ENCODE data around the gene PLCG1. TPM values are rescaled to one million over a fixed set of nuclear protein-coding genes. Genes with fewer than 3 reads are reported as not detected.
A peak's percentile ranks its signal among the peaks of the same experiment; 100 is the strongest.

PLCG1 gene
- total RNA-seq, 4 donors from 2014 or later, result 54.0 to 188 (median 91.5) TPM

DNA sequence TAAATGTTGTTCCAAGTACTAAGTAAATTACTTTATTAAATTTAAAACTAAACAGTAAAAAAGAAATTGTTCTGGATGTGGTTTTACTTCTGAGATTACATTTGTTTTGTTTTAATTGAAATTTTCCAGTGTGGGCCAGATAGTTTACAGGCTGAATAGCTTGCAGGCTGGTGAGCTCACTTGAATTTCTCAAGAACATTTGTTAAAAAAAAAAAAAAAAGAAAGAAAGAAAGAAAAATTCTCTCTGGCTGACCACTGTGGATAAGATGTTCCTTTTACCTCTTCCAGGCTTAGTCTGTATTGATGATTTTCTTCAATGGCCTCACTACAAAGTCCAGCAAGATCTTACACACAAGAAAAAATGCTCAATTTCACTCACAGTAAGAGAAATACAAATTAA lies 85.4 kb downstream of the PLCG1 start:
- no peaks in the 10 kb centered on the region for H3K36me3 ChIP-seq
- H3K4me1 ChIP-seq, result peaks cover 19% of the 10 kb centered on the region
- TF ChIP-seq EP300 (IDR thresholded peaks at IDR 0.05) (no peak), POLR2AphosphoS5 (IDR thresholded peaks at IDR 0.05) (no peak), POLR2A (IDR thresholded peaks at IDR 0.05) (no peak)
- TF ChIP-seq, protein P1, sequence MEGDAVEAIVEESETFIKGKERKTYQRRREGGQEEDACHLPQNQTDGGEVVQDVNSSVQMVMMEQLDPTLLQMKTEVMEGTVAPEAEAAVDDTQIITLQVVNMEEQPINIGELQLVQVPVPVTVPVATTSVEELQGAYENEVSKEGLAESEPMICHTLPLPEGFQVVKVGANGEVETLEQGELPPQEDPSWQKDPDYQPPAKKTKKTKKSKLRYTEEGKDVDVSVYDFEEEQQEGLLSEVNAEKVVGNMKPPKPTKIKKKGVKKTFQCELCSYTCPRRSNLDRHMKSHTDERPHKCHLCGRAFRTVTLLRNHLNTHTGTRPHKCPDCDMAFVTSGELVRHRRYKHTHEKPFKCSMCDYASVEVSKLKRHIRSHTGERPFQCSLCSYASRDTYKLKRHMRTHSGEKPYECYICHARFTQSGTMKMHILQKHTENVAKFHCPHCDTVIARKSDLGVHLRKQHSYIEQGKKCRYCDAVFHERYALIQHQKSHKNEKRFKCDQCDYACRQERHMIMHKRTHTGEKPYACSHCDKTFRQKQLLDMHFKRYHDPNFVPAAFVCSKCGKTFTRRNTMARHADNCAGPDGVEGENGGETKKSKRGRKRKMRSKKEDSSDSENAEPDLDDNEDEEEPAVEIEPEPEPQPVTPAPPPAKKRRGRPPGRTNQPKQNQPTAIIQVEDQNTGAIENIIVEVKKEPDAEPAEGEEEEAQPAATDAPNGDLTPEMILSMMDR (IDR thresholded peaks at IDR 0.05), result no peak
- no peak for DNase-seq (ENCODE audit: low spot score in 2 of 2)
- no peaks in the 10 kb centered on the region for H3K27me3 ChIP-seq
- no peak overlapping the region for H3K4me3 ChIP-seq
- no peaks in the 10 kb centered on the region for H3K9me3 ChIP-seq
- H3K27ac ChIP-seq, result peak overlapping the region; percentile 55

- DNase-seq (ENCODE audit: low spot score in 2 of 2), result no peak
- Histone ChIP-seq H3K27ac (peak overlapping the region; percentile 27), H3K4me1 (peaks cover 19% of the 10 kb centered on the region)
Measured at GRCh38 chr20:41223112-41223511, 85.8 kb downstream of the PLCG1 start.

DNA sequence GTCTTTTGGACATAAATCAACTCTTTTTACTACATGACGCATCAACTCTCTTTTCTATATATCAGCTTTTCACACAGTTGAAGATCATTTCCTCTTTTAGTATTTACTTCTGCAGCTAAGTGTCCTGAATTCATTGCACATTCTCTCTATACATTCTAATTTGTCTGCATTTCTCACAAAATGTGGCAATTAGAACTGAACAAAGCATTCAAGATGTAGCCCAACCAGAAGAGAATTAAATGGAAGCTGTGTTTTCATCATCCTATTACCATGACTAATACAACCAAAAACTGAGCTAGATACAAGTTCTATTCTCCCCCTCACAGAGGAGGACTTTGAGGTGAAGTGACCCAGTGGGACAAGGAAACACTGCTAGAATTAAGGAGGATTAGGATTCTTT lies 86.9 kb downstream of the PLCG1 start:
- no peak overlapping the region for H3K4me3 ChIP-seq
- 95% methylated on average over 1 of the region's 1 CpG for WGBS
- no peaks in the 10 kb centered on the region for H3K27me3 ChIP-seq
- H3K9me3 ChIP-seq, result no peaks in the 10 kb centered on the region
- H3K4me1 ChIP-seq, result peaks cover 16% of the 10 kb centered on the region
- DNase-seq (ENCODE audit: low spot score in 2 of 2), result no peak
- H3K27ac ChIP-seq, result no peak overlapping the region
- H3K36me3 ChIP-seq, result no peaks in the 10 kb centered on the region
- TF ChIP-seq EP300 (IDR thresholded peaks at IDR 0.05) (no peak), POLR2AphosphoS5 (IDR thresholded peaks at IDR 0.05) (no peak), POLR2A (IDR thresholded peaks at IDR 0.05) (no peak)
- TF ChIP-seq, protein P1 (IDR thresholded peaks at IDR 0.05), result no peak

More at GRCh38 chr20:41223112-41223511, 85.8 kb downstream of the PLCG1 start:
- H3K36me3 ChIP-seq, result no peaks in the 10 kb centered on the region
- no peak for TF ChIP-seq EP300 (IDR thresholded peaks at IDR 0.05)
- no peaks in the 10 kb centered on the region for H3K27me3 ChIP-seq
- H3K4me3 ChIP-seq, result no peak overlapping the region
- H3K9me3 ChIP-seq, result no peaks in the 10 kb centered on the region

GRCh38 chr20:41225091-41225490 lies 87.7 kb downstream of the PLCG1 start:
- 75% methylated on average over 1 of the region's 1 CpG for WGBS
- H3K4me1 ChIP-seq, result peaks cover 16% of the 10 kb centered on the region
- no peak overlapping the region for H3K27ac ChIP-seq
- H3K27me3 ChIP-seq, result no peaks in the 10 kb centered on the region
- DNase-seq (ENCODE audit: low spot score in 2 of 2), result no peak
- no peaks in the 10 kb centered on the region for H3K36me3 ChIP-seq
- H3K9me3 ChIP-seq, result no peaks in the 10 kb centered on the region
- TF ChIP-seq EP300 (IDR thresholded peaks at IDR 0.05) (no peak), POLR2A (IDR thresholded peaks at IDR 0.05) (no peak), POLR2AphosphoS5 (IDR thresholded peaks at IDR 0.05) (no peak)
- TF ChIP-seq, protein P1 (IDR thresholded peaks at IDR 0.05), result no peak
- no peak overlapping the region for H3K4me3 ChIP-seq

DNA sequence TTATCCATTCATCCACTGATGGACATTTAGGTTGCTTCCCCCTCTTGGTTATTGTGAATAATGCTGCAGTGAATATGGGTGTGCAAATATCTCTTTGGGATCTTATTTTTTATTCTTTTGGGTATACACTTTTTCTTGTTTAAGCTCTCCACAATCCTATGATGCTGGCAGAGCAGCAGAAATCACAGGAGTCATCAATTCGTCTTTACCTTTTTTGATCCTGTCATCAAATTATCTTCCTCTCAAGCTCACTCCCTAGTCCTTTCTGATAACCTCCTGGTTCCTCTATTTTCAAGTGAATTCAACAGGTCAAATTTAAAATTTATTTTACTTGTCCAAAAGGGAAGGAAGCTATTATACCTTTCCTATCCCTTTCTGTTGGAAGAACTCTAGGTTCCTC lies 89.1 kb downstream of the PLCG1 start:
- H3K27ac ChIP-seq, result no peak overlapping the region
- 97% methylated on average over 1 of the region's 1 CpG for WGBS
- TF ChIP-seq POLR2A (IDR thresholded peaks at IDR 0.05) (no peak), POLR2AphosphoS5 (IDR thresholded peaks at IDR 0.05) (no peak), EP300 (IDR thresholded peaks at IDR 0.05) (no peak)
- TF ChIP-seq, protein P1 (IDR thresholded peaks at IDR 0.05), result no peak
- no peaks in the 10 kb centered on the region for H3K9me3 ChIP-seq
- no peak overlapping the region for H3K4me3 ChIP-seq
- H3K36me3 ChIP-seq, result no peaks in the 10 kb centered on the region
- DNase-seq (ENCODE audit: low spot score in 2 of 2), result no peak
- peaks cover 22% of the 10 kb centered on the region for H3K4me1 ChIP-seq
- H3K27me3 ChIP-seq, result no peaks in the 10 kb centered on the region

Other genes starting within 250 kb of the PLCG1 start
- gene TOP1, start 108.7 kb upstream of the PLCG1 start, total RNA-seq, result 10 to 100 TPM; 25.8 to 32.6 (median 32.0) TPM
- gene ZHX3, start 180.2 kb downstream of the PLCG1 start, total RNA-seq, result 10 to 100 TPM; 19.2 to 32.9 (median 31.4) TPM
- gene LPIN3, start 203.3 kb downstream of the PLCG1 start, total RNA-seq, result 100 to 1,000 TPM in 1 of 4 donors, 10 to 100 TPM in 3; 74.6 to 213 (median 85.2) TPM
- gene EMILIN3, start 229.3 kb downstream of the PLCG1 start, total RNA-seq, result 1 to 10 TPM; 4.4 to 7.5 (median 5.7) TPM

Data from suprapubic skin (tissue), 4 donors.